Stimulated activated CD4-positive, alpha-beta T cell treated with anti-CD3 and anti-CD28 coated beads, Interleukin-4, amount 100 ng/mL, for 1 hour (primary cell): Measurements from ENCODE around the gene RMDN3.

ENCODE experiments used
- DNase-seq: peaks from one replicate; pipeline ENCODE4 v3.0.0-alpha.2; 2020

The RMDN3 gene

DNA sequence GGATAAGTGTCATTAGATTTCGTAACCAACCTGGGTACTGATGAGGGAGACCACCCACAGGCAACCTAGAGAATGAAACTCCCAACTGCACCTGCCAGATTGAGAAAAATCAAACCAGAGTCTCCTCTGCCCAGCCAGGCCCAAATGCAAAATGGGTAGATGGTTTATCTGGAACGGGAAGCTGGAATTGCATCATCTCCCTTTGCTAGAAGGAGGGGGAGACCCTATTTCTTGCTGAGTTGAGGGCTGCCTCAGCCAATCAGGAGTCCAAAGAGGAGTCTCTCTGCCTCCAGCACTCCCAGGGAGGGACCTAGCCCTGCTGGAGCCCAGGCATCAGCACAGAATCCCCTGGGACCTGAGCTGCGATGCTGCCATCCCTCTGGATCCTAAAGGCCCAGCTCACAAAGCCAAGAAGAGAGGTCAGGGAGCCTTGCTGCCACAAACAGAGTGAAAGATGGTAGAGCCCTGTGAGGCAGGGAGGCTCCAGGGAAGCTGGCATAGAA, 8.1 kb downstream of the RMDN3 start:
- no peak for DNase-seq

DNA sequence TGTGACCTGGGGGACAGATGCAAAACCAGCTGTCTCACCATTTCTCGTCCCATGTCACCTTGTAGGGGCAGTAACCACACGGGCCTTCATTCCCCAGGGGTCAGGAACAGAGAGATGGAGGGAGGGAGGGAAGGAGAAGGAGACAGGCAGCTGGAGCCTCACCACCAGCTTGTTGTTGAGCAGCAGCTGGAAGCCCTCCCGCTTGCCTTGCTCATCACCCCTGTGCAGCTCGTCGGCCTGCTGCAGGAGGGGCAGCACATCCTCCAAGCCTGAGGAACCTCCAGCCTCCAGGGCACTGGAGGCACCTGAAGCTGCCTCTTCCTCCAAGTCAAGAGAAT, 10.3 kb downstream of the RMDN3 start:
- DNase-seq: no peak

DNA sequence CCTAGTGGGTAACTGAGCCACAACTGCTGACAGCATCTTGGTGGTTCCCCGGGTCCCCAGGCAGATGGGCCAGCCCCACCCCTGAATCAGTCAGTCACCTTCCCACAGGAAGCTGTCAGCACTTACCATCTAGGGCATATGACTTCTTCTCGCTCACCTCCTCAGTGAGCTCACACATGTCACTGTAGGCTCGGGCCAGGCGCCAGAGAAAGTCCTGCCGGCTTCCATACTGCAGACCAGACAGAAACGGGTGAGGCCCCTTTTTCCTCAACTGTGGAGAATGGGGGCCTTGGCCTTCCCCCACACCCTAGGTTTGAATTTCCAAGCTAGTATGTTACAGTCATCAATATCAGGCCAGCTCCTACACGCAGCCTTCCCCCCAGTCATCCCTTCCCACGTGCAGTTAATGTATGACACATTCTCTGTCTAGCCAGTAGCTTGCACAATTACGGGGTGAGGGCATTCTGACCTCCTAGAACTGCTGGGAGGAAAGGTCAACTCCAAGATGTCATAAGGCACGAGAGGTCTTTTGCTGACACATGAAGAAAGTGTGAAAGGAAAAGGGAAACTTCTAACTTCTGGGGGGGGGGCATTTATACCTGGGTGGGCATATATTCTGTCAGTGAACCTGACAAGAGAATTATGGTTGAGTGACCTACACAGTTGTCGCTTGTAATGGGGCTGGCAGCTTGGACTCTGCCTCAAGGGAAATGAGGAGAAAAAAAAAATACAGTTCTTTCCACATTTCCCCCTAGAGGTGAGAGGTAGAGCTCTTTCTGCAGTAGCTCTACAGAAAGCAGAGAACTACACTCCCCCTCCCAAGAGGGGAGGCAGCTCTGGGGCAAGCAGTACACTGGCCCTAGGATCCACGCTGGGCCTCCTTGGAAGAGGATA, 10.9 kb downstream of the RMDN3 start:
- DNase-seq: peak; percentile 53

DNA sequence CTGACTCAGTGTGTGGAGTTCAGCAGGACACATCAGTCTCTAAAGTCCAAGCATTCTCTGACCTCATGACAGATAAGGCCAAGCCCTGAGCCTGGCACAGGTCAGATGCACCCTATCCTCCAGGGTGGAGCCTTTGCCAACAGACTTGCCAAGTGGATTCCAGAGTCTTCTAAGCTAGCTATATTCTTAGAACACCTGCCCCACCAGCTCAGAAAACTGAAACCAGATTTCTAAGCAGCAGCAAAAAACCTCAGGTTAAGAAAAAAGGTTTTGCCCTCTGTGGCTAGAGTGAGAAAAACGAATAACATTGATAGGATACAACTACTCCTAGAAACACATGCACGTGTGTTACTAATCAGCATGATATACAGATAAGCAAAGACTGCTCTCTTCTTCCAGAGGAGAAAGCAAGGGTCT, 11.6 kb downstream of the RMDN3 start:
- DNase-seq: no peak

DNA sequence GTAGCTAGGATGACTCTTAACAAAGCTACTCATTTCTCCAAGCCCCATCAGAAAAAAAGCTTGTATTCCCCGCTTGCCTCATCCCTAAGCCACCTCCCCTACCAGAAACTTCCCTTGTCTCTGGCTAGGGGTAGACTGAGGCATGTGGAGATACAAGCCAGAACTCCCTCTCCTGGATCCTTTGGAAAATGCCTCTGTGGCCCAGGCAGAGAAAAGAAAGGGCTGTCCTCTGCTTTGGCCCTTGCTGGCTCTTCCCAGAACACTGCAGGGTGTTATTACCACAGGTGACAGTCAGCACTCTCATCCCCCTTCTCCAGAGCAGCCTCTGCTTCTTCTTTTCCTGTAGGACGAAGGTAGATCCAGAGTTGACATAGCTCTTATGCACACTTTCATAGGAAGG, 15.2 kb downstream of the RMDN3 start:
- DNase-seq: no peak

DNA sequence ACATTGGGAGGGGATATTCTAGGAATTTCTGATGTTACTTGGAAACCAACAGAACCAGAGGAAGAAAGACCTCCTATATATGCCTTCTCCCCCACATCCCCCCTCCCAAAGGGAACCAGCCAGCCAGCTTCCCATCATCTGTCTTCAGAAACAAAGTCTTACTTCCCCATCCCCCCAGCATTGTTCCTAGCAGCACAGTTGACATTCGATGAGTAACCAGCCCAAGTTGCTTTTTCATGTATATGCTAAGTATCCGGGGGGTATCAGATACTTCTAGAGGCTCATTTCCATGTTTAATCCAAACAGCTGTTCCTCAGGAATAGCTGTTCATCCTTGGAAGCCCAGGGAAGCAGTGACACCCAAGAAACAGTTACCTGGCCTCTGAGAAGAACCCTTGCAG, 16.0 kb downstream of the RMDN3 start:
- DNase-seq: no peak

DNA sequence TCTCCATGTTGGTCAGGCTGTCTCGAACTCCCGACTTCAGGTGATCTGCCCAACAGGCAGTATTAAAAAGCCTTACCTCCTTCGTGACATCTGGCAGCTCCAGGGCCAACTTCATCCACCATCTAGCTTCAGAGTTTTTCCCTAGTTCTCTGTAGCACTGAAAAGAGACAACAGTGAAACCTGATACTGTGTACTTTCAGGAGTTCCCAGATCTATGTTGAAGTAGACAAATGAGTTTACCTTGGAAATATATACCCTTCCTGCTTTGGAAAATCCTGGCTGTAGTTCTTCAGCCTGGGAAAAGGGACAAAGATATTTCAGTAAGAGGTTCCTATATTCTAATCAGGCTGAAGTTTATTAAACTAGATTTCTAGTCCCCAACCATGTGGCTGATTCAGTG, 18.0 kb downstream of the RMDN3 start:
- DNase-seq: no peak

DNA sequence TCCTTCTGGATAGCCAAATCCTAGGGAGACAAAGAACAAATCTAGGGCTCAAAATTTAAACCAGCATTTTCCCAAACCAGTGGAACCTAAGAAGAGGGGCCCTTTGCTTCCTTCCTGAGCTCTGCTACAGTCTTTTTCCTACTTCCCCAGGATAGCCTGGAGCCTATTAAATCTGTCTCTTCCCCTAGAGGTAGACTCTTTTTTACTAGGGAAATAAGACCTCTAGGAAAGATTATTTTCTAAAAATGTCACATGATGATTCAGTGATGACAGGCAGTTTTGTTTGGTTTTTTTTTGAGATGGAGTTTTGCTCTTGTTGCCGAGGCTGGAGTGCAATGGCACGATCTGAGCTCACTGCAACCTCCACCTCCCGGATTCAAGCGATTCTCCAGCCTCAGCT, 18.5 kb downstream of the RMDN3 start:
- DNase-seq: no peak

DNA sequence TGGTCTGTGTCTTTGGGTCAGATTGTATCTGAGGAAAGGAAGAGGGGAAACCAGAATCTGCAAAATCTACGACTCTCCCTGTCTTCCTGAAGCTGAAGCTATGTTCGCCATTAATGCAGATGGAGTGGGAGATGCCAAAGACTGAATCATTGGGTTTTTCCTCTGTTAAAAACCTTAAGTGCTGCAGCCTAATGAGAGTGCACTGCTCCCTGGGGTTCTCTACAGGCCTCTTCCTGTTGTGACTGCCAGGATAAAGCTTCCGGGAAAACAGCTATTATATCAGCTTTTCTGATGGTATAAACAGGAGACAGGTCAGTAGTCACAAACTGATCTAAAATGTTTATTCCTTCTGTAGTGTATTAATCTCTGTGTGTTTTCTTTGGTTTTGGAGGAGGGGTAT, 24.0 kb downstream of the RMDN3 start:
- DNase-seq: no peak

DNA sequence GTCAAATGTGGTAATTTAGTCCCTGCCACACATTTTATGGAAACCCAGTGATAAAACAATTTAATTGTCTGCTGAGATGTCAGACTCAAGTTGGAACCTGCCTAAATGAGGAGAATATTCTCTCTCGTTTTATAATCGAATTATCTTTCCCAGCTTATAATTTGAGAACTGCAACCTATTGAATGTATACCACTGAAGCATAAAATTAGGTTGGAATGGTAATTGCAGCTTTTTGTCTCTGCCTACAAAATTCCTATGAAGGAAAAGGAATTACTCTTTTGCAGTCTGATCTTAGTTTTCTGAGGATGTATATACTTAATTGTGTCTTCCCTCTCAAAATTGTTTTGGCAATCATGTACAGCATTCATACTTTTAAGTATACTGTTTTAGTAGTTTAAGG, 31.1 kb downstream of the RMDN3 start:
- no peak for DNase-seq

DNA sequence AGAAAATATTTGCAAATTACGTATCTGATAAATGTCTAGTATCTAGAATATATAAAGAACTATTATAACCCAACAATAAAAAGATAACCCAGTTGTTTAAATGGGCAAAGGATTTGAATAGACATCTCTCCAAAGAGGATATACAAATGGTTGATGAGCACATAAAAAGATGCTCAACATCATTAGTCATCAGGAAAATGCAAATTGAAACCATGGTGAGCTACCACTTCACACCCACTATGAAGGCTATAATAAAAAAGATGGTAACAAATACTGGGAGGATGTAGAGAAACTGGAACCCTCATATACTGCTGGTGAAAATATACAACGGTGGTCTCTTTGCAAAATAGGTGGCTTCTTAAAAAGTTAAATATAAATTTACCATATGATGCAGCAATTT, 32.1 kb downstream of the RMDN3 start:
- DNase-seq: no peak

DNA sequence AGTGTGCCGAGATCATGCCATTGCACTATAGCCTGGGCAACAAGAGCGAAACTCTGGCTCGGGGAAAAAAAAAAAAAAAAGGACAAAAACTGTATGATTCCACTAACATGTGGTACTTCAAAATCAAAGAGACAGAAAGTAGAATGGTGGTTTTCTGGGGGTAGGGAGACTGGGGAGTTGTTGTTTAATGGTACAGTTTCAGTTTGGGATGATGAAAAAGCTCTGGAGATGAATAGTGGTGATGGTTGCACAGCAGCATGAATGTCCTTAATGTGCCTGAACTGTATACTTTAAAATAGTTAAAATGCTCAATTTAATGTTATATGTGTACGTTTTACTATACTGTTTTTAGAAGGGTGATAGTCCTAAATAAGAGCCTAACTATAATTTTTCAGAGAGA, 32.7 kb downstream of the RMDN3 start:
- no peak for DNase-seq

DNA sequence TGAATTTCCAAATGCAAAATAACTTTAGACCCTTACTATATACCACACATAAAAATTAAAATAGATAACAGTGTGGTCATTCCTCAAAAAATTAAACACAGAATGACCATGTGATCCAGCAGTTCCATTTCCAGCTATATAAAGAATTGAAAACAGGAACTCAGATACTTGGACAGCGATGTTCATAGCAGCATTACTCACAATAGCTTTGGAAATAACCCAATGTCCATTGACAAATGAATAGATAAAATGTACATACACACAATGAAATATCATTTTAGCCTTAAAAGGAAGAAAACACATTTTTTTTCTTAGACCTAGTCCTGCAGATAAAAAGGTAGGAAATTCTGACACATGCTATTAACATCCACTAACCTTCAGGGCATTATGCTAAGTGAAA, 33.4 kb downstream of the RMDN3 start:
- no peak for DNase-seq

DNA sequence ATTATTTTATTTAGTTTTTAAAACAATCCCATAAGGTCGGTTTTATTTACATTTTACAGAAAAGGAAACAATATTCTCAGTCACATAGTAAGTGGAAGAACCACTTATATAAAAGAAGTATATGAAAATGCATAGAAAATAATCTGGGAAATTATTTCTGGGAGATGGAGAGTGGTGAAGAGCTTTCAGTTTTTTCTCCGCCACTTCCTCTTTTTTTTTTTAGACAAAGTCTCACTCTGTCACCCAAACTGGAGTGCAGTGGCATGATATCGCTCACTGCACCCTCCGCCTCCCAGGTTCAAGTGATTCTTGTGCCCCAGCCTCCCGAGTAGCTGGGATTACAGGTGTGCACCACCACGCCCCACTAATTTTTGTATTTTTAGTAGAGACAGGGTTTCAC, 38.9 kb downstream of the RMDN3 start:
- DNase-seq: no peak

DNA sequence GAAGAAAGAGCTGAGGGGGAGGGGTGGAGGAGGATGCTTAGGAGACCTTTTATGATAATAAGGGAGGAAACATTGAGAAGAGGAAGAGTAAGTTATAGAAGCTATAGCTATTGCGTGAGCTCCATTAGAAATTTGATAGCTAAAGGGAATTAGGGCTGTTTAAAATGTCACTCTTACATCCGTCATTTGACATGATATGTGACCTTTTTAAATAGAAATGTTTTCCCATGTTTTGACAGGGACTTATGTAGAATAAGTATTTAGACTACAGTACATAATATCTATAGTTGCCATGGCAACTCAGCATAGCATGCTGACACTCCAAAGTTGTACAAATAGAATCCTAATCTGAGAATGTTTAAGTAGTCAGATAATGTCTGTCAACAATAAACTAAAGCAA, 40.9 kb downstream of the RMDN3 start:
- DNase-seq: no peak

DNA sequence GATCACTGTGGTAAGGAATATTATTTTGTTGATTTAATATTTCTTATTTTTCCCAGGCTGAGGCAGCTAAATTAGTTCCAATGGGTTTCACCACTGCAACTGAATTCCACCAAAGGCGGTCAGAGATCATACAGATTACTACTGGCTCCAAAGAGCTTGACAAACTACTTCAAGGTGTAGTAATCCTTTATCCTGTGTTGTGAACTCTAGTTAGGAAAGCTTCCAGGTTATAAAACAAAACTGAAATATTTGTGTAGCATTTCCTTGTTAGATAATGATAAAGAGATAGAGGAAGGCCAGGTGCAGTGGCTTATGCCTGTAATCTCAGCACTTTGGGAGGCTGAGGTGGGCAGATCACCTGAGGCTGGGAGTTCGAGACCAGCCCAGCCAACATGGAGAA, 48.9 kb downstream of the RMDN3 start:
- DNase-seq: no peak

DNA sequence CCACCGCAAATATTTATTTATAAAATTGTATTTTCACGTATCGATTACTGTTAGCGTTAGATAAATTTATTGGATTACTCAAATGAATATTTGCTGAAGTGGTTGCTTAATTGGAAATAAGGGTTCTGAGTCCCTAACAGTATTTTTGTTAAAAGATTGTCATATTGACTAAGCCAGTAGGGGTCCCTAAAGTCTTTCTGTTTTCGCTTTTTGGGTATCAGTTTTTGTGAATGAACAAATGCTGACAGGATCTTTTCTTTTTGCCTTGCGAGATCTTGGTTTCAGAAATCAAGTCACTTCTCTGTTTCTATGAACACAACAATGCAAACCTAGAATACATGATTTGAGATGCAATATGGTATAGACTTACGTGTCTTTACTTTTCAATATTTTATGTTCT, 53.0 kb downstream of the RMDN3 start:
- DNase-seq: no peak

DNA sequence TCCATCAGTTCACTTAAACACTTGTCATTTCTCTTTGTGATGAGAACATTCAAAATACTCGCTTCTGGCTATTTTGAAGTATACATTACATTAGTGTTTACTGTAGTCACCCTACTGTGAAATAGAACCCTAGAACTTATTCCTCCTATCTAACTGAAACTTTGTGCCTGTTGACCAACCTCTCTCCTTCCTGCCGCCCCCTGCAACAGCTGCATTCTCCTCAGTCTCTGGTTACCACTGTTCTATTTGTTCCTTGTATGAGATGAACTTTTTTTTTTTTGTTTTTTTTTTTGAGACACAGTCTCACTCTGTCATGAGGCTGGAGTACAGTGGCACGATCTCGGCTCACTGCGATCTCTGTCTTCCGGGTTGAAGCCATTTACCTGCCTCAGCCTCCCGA, 57.1 kb downstream of the RMDN3 start:
- DNase-seq: no peak

DNA sequence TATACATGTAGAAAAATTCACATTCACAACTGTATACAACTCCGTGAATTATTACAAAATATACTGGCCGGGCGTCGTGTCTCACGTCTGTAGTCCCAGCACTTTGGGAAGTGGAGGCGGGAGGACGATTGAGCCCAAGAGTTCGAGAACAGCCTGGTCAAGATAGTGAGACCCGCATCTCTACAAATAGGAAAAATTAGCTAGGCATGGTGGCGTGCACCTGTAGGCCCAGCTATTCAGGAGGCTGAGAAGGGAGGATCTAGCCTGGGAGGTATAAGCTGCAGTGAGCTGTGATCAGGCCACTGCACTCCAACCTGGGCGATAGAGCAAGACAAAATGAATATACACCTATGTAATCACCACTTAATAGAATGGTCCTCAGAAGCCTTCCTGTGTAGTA, 58.8 kb downstream of the RMDN3 start:
- DNase-seq: no peak

DNA sequence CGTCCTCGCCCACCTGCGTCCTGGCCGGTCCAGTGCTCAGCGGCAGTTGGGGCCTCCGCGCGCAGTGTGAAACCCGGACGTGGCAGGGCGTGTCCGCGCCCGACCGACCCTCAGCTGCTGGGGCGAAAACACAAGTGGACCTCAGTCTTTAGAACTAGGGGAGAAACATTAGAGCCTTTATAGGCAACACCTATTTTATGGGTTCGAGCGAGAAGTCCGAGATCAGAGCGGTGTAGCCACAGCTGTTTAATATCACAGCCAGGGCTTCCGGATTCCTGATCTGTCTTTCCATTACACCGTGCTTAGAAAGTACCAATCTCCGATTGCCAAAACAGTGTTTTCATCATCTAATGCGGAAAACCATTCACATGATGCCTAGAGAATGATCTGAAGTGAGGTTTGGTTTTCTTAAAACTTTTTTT, 59.6 kb downstream of the RMDN3 start:
- no peak for DNase-seq

DNA sequence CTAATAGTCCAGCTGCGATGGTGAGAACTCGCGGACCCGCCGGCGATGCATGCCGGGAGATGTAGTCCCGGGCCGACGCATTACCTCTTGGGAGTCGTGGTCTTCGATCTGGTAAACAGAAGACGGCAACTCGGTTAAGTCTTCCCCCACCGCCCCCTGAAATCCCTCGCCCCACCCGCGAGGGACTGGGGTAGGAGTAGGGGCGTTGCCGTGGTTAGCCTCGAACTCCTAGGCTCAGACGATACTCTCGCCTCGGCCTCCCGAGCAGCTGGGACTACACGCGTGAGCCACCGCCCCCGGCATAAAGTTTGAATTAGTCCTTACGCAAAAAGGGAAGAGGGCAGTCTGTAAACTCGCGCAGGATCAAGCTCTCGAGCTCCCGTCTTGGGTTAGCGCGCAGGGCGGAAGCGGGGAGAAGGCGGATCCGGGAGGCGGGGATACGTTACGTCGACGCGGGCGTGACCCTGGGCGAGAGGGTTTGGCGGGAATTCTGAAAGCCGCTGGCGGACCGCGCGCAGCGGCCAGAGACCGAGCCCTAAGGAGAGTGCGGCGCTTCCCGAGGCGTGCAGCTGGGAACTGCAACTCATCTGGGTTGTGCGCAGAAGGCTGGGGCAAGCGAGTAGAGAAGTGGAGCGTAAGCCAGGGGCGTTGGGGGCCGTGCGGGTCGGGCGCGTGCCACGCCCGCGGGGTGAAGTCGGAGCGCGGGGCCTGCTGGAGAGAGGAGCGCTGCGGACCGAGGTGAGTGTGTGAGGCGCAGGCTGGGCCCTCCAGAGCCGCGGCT, 60.2 kb downstream of the RMDN3 start, which contains the start of gene RAD51:
RAD51 (plus strand) TSS at position 487 of the 781 bp plus-strand sequence. CDS start 3,585 bp downstream, outside the sequence.
- peak; percentile 92 for DNase-seq

DNA sequence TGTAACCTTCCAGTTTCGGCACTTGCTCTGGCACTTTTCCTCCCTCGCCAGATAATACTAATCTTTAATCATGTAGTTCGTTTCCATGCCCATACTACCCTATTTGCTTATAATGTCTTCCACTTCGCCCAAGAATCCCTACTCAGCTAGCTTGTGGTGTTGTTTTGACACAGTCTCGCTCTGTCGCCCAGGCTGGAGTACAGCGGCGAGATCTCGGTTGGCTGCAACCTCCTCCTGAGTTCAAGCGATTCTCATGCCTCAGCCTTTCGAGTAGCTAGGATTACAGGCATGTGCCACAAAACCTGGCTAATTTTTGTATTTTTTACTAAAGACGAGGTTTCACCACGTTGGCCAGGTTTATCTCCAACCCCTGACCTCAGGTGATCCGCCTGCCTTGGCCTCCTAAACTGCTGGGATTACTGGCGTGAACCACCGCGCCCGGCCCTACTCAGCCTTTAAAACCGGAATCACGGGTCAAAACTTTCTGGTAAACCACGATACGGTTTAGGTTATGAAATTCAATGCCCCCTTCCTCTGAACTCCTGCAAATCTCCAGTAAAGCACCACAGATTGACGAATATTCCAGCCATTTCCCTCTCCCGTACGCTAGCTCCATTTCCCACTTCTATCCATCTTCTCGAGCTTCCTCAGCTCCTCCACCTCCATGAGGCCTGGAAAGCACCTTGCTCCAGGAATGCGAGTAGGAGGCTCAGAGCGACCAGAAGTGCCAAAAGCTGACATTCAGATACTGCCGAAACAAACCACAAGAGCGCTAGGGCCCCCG, 61.0 kb downstream of the RMDN3 start:
- no peak for DNase-seq

DNA sequence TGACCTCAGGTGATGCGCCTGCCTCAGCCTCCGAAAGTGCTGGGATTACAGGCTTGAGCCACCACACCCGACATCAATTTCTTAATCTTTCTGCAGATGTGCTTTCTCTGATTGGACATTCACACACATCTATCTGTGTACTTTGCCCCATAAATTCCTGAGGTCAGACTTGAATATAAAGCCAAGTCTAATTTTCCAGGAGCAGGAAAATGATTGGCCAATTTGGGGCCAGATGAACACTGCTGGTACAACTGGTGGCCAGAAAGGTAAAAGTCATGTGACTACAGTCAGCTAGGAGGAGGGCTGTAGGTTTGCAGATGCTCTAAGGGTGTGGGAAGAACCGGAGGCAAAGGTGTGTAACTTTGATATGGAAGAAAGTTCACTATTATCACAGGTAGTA, 63.3 kb downstream of the RMDN3 start:
- no peak for DNase-seq
